ENCODE results near the gene ABCA1.

ABCA1 gene

GRCh38 chr9:104800068-104800785, 127.7 kb downstream of the ABCA1 start:
- DNase-seq (ENCODE audit: low spot score), result no peak

DNA sequence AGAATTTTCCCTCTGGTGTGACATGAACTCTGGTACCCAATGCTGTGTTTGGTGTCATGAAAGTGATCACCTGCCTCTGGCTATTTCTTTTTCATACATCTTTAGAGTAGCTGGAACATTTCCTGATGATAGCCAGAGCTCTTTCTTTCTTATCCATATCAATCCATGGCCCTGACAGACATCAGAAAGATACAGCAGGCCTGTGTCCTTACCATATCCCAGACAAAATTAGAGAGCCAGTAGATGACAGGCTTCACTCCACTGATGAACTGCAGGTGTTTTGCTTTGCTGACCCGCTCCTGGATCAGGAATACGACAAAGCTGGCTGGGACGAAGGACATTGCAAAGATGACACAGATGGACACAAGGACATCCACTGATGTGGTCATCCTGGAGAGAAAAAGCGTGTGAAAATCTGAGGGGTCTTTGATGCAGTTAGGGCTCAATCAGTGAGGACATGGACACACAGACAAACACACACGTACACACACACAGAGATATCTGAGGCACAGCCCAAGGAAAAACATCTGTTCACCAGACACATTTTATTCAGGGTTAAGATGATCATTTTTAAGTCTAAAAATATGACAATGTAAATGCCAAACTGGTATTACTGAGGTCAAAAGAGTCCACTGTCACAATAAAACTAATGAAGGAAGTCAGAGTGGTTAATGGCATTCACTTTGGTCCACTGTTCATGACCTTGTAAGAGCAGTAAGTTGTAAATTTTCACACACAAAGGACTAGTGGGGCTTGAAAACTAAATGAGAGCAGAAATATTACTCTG, 129.6 kb downstream of the ABCA1 start:
- no peak for DNase-seq (ENCODE audit: low spot score)

DNA sequence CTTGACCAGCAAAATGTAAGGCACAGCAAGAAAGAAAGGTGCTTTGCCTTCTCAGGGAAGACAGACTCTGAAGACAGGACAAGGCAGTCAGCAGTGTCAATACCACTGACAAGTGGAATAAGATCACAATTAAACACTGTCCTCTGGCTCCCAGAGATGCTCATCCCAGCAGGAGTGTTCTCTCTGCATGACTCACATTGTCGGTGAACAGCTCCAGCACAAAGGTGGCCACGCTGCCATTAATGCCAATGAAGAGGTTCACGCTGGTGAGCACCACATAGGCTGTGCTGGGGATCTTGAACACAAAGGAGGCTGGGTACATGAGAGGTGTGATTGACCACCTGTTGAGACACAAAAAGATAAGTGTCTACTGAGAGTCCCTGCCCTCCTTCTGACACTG, 132.1 kb downstream of the ABCA1 start:
- DNase-seq (ENCODE audit: low spot score), result no peak

GRCh38 chr9:104795082-104795481, 132.9 kb downstream of the ABCA1 start:
- no peak for DNase-seq (ENCODE audit: low spot score)

GRCh38 chr9:104794070-104794469, 133.9 kb downstream of the ABCA1 start:
- DNase-seq (ENCODE audit: low spot score), result no peak

- DNase-seq (ENCODE audit: low spot score), result no peak
Measured at GRCh38 chr9:104788251-104788650, 139.7 kb downstream of the ABCA1 start.

DNA sequence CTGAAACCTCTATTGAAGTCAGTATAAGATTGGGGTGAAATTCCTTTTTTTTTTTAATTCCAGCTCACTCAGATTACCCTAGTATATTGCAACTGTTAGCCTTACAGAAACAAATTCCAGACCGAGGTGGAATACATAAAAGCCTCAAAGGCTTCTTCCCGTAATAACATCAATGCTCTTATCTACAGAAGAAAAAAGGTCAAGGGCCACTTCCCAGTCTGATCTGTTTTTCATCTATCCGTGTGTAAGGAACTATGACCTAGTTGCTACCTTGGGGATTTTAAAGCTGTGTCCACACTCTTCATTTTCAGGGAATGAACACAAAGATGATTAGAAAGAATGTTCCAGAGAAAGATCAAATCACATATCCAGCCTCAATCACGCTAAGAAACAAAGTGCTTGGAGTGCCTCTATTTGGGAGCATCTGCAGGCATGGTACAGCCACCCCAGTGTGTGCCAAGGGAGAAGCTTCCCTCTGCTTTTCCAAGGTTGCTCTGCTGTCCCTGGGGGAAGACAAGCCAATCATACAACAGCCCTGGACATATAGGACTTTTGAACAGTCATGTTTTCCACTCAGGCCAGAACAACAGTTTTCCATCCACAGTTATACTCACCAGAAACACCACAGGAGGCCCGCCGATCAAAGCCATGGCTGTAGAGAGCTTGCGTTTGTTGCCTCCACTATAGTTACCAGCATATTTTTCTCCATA, 140.5 kb downstream of the ABCA1 start:
- DNase-seq (ENCODE audit: low spot score), result no peak

- no peak for DNase-seq (ENCODE audit: low spot score)
Measured at GRCh38 chr9:104786293-104786692, 141.7 kb downstream of the ABCA1 start.

DNA sequence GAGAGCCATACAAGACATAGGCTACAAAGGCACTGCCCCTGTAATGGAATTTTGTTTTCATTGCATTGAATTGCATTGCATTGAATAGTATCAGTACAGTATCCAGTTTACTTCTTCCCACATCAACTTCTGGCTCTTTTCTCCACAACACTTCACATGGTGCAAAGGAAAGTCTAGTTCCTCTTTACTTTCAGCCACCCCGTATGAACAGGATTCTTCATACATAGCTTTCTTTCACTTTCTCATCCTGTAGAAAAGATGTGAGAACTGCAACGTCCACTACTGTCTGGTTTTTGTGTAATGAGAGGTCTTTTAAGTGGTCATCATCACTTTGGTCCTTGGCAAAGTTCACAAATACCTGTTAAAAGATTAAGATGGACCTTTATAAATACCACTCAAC, 143.9 kb downstream of the ABCA1 start:
- no peak for DNase-seq (ENCODE audit: low spot score)

- no peak for DNase-seq (ENCODE audit: low spot score)
Measured at GRCh38 chr9:104783588-104783987, 144.4 kb downstream of the ABCA1 start.

DNA sequence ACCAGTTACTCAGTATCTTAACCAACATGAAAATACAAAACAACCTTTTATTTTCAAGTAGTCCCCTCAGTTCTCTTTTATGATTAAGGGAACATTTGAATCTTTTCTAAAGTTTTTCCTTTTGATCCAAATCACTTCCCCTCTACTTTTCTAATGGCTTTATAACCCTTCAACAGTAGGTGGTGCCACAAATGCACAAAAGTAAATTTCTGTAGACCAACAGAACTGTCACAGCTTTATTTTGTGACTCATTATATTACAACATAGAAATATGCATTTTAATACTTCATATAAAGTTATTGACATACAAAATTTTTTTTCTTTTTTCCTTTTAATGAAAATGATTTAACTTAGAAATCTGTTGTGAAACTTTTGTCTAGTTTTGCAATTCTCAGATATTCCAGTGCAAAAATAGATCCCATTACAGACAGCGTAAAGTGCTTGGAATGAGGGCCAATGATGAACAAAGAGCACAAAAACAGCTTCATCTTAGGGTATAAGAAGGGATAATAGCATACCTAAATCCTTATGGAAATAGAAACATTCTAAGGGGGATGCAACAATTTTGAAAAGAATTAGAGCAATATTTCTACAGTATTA, 147.1 kb downstream of the ABCA1 start:
- peak; percentile 47 for DNase-seq (ENCODE audit: low spot score)

DNA sequence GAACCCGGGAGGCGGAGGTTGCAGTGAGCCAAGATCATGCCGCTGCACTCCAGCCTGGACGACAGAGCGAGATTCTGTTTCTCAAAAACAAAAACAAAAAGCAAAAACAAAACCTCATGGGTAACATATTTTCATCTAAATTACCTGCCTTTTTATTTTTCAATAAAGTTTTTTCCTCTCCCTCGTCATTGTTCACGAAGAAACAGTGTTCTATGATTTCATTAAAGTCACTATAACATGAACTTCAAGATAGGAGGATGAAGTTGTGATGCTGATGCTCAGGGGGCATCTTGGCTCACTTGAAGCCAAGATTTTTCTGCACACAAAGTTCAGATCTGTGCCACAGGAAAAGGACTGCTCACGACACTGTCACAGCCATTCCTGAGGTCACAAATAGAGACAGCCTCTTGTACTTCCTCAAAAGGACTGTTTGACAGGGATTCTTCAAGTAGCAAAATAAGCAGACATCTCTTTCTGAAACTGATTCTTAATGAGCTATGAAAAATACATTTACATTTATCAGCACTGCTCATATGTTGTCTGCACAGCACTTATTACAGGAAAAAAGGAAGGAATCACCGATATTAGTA, 147.9 kb downstream of the ABCA1 start:
- DNase-seq (ENCODE audit: low spot score), result no peak

GRCh38 chr9:104779334-104779733, 148.6 kb downstream of the ABCA1 start:
- no peak for DNase-seq (ENCODE audit: low spot score)

DNA sequence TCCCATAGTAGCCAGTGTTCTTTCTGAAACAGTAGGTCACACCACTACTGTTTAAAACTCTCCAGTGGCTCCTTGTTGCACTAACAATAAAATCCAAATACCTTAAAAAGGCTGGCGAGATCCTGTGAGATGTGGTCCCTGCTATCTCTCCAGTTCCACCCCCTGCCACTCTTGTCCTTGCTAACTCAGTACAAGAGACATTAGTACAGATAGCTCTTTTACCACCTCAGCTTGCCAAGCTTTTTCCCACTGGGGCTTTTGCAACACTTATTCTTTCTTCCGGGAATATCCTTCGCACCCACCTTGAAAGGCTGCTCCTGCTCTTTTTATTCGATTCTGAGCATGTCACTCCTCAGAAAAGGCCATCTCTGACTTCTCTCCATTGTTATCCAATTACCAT, 149.2 kb downstream of the ABCA1 start:
- DNase-seq (ENCODE audit: low spot score), result no peak

- peak; percentile 40 for DNase-seq (ENCODE audit: low spot score)
Measured at GRCh38 chr9:104776797-104777196, 151.2 kb downstream of the ABCA1 start.

- DNase-seq (ENCODE audit: low spot score), result no peak
Measured at GRCh38 chr9:104775976-104776375, 152.0 kb downstream of the ABCA1 start.

DNA sequence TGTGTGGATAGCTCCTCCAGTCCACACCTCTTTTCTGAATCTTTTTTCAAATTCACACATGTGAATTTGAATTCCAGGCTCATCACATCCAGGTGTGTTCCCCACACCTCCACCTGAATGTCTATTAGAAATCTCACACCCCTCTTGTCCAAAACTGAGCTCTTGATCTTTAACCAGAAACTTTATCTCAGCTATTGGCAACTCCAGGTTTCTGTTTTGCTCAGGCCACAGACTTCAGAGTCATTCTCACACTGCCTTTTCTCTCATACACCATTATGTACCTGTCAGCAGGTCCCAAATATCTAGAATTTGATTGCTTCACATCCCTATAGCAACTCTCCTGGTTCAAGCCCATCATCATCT, 152.4 kb downstream of the ABCA1 start:
- DNase-seq (ENCODE audit: low spot score), result no peak

DNA sequence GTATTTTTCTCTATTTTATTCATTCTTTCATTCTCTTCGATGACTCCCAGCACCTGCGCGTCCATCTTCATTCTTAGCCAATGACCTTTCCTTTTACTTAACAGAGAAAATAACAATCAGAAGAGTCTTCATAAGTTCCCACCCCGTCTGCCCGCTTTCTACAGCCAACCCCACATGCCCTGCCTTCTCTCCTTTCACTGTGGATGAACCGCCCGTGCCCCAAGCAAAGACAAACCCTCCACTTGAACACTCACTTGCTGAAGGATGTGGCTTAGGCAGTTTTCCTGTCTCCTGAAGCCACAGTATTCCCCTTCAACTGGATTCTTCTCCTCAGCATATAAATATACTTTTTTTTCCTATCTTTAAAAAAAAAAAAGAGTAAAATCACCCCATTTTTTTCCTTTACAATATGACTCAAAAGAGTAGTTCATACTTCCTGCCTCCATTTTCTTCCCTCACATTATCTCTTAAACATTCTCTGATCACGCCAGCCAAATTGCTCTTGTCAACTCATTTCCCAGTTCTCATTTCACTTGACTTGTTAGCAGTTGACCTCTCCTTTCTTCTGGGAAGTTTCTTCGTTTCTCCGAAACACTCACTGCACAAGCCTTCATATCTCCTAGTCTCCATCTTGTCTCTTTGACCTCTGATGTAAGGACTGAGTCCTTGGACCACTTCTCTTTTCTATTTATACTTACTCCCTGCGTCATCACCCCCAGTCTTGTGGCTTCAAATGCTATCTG, 153.0 kb downstream of the ABCA1 start:
- DNase-seq (ENCODE audit: low spot score), result no peak

DNA sequence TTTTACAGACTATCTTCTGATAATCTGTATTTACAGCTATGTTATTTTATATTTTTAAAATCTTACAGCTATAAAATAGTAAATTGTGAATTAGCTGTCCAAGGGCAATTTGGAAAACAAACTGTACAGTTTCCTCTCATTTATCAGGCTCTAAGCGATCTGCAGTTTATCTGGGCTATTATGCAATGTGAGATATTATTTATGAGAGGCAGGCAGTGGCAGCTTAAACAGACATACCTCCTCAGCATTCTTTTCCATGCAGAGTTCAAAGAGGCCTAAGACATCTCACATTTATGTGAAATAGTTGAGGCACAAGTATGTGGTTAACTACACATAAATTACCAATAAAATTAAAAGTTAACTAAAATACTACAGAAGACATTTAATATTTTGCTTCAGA, 153.8 kb downstream of the ABCA1 start:
- no peak for DNase-seq (ENCODE audit: low spot score)

DNA sequence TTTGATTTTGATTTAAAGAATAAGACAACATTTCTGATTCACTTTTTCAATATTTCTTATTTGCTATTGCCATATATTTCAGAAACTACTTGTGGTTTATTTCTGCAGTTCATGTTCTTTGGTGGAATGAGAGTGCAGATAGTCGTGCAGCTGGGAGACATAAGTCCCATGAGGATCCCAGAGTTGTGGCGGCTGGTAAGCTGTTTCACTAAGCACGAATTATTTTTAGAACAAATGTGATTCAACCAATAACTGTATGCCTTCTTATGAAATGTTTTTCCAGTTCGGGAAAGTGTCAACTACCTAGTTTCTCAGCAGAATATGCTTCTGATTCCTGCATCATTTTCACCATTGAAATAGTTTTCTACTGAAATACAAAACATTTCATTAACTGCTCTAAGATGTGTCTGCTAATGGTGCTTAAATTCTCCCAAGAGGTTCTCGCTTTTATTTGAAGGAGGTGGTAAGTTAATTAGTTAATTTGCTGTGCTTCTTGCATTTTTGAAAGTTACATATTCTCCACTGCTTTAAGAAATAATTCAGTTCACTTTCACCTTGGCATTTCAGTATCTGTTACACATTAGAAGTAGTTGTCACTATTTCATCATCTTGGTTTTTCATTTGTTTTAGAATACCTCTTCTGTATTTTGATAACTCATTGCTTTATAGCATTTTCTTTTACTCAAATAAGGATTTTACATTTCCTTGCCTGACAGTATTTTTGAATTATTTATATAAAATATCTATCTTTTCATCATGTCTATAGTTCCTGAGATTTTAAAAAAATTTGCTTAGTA, 155.0 kb downstream of the ABCA1 start:
- no peak for DNase-seq (ENCODE audit: low spot score)

DNA sequence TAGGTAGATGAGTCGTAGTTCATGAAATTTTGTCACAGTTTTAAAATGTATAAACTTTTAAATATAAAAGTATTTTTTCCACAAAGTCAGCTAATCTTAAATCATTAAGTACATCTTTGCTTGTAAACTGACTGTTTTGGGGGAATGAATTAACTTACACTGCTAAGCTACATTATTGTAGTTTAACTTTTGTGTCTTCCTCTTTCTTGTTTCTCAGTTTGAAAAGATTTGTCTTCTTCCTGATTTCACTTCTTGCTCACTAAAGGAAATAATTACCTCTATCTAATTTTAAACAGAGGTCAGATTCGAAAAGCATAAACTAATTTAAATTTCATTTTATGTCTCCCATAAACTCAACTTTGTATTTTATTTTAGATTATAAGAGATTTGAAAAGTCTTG, 158.3 kb downstream of the ABCA1 start:
- DNase-seq (ENCODE audit: low spot score), result no peak
